Activated CD8-positive, alpha-beta memory T cell treated with anti-CD3 and anti-CD28 coated beads, Interleukin-2, amount 50 U/mL, for 24 hours (primary cell): Measurements from ENCODE around the gene IRGQ.
A peak's percentile ranks its signal among the peaks of the same experiment; 100 is the strongest.
"Not testable (repeated sequence)": the region's sequence is repeated elsewhere in the genome, so short reads cannot be mapped to it uniquely, and the experiment has no call there.

ENCODE experiments used
- DNase-seq: peaks from one replicate; pipeline ENCODE4 v3.0.0-alpha.2; 2020; ENCODE audit errors: extremely low read depth

IRGQ gene

DNA sequence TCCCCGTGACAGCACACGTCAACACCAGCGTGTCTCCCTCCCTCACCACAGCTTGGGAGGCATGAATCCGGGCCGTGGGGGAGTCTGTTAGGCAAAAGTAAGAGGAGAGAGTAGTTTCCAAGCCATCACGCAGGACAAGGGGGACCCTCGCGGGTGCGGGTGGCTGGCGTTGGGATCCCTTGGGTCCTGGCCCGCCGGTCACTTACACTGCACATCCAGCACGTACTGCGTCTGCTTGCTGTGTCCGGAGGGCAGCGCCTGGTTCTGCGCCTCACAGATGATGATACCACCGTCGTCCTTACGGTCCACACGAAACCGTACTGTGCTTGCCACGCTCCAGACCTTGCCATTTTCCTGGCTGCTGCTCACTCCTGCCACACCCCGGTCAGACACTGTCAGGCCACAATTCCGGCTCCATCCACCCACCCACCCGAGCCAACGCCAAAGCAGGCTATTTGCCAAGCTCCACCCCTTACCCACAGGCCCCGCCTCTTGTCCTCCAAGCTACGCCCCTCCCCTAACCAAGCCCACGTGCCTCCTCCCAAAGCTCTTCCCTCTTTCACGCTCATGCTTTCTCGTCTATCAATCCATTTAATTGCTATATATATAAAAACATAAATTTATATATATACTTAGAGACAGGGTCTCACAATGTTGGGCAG is 30.1 kb upstream of the IRGQ start:
- no peak for DNase-seq

DNA sequence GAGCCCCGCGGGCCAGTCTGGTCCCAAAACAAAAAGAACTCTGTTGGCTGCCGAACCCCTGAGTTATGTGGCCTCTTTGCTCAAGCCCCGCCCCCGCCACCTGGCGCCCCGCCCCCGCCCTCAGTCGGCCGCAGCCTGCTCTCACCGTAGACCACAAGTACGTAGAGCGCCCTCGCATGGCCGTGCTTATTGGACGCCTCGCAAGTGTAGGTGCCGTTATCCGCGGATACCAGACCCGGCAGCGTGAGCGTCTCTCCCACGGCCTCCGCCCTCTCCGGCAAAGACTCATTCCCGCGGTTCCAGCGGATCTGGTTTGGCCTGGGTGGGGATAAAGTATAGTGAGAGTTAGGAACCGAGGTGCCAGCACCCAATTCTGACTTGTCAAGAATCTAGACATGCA is 29.0 kb upstream of the IRGQ start:
- DNase-seq: peak; percentile 60

DNA sequence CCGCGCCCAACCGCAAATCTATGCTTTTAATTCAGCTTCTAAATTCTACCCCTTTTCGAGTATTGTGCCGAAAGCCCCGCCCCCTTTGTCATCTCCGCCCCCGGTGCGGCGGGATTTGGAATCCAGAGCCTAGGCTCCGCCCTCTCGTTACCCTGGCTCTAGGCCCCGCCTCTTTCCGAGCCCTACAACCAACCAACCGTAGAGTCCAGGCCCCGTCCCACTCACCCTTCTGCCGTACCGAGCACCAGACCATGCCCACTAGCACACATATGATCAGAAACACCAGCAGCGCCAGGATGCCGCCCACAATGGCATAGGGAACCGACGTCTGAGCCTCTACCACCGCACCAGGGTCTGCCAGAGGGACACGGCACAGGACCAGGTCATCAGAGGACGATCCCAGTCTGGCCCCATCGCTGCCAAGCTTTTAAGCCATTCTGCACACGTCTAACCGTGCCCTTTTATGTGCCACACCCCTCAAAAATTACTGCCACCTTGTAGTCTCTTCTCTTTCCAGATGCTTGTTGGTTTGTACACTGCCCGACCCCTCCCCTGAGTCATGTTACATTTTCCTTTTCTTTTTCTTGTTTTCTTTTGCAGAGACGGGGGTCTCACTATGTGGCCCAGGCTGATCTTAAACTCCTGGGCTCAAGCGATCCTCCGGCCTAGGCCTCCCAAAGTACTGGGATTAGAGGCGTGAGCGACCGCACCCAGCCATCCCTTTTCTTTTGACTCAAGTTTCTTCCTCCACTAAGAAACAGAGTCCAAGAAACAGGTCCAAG is 28.1 kb upstream of the IRGQ start:
- DNase-seq: no peak

DNA sequence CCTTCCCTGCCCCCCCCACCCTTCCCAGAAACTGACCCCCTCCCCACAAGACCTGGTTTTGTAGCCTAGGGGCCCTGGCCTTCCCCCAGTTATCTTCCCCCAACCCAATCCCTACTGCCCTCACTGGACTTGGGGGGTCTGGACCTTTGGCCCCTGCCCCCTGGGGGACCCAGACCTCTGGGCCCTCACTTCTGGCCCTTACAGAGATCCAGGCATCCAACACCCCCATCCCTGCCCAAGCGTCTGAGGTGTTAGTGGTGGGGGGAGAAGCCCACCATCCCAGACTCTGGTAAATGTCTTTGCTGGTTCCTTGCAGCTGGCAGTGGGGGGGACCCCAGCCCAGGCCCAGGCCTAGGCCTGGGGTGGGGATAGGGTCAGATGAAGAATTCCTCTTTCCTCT is 27.0 kb upstream of the IRGQ start:
- no peak for DNase-seq

DNA sequence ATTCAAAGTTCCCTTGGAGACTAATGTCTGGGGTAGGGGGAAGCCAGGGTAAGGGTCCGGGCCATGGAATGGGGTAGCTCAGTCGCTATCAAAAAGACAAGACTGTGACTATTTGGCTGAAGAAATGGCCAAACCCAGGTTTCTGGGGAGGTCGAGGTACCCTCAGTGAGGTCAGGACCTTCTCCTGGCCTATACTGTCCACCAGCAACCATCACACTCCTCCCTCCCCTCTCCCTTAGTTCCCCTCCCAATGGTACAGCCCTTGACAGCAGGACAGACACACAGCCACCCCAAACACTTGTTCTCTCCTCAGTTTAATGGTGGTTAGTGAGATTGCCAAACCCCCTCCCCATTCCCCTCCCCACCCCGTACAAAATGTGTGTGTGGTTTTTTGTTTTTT is 26.1 kb upstream of the IRGQ start:
- DNase-seq: no peak

DNA sequence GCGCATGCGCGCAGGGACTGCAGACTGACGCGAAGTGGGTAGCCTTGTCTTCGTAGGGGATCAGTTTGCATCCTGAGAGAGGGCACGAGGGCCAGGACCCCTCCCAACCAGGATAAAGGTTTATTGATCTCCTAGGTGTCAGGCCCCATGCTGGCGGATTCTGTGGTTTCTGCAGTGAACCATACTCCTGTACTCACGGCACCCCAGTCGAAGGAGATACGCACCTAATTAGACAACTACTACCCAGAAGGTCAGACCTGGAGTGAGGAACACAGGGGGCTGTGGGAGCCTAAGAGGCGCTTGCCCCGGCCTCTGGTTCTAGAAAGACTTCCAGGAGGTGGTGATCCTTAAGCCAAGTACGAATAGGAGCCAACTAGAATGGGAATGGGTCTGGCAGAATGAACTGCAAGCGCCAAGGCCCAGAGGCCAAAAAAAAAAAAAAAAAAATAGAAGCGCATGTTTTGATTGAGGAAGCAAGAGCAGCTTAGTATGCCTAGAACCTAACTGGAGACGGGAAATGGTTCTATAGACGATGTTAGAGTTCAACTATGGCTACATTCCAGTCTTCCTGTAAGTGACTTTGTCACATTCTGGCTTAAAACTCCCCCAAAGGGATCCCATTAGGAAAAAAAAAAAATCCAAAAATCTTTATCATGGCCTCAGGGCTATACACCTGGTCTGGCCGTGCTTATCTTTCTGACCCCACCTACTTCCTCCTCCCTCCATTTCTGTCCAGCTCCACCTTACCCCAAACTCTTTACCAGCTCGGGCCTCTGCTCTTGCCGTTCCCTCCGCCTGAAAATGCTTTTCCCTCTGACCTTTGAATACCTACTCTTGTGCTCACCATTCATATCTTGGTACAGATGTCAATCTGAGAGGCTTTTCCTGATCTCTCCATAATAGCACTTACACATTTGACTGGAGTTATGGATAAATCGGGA is 24.4 kb upstream of the IRGQ start:
- no peak for DNase-seq

DNA sequence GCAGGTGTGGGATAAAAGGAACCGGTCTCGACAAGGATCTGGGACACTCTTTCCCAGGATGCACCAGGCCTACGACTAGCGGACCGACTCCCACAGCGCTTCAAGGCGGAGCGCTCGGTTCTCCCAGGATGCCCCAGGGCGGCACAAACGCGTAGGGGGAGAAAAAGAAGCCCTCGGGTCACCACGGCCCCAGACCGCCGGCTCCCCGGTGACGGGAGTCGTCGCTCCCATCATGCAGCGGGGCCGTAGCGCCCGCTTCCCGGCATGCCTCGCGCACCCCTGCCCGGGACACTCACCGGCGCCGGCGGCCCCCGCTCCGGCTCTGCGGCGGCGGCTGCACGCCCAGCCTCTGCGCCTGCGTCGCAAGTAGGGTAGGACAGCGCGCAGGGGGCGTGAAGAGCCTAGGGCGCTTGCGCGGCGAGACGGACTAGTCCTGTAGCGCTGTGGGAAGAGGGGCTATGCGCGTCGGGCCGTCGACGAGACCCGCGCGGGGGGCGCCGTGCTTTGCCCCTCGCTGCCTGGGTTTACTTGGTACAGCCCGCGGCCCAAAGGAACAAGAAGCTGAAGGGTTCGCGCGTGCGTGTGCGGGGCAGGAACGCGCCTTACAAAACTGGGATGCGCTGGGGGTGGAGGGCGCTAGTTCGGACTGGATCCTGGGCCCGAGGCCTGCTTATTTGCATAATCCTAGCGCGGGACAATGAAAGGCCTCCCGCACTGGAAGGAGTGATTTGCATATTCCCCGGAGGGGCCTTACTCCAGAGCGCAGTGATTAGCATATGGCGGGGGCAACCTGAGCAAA is 23.5 kb upstream of the IRGQ start, which contains the start of gene ZNF428:
Gene ZNF428, minus strand, starts transcription at position 368 of the 799 bp plus-strand sequence. CDS start 5,325 bp downstream, outside the sequence.
- DNase-seq: peak; percentile 78

DNA sequence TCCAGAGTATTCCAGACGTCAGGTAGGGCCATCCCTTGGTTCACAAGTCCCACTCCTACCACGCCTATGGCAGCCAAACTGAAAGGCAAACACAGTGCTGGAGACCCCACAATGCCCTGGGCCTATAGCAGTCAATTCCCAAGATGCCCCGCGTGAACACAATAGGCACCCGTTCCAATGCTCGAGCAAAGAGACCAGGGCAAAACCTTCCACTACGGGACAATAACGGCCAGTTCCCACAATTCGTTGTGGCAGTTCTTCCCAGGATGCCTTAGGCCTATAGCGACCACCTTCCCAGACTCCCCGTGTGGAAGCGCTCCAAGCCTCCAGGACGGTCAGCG is 23.0 kb upstream of the IRGQ start:
- no peak for DNase-seq

DNA sequence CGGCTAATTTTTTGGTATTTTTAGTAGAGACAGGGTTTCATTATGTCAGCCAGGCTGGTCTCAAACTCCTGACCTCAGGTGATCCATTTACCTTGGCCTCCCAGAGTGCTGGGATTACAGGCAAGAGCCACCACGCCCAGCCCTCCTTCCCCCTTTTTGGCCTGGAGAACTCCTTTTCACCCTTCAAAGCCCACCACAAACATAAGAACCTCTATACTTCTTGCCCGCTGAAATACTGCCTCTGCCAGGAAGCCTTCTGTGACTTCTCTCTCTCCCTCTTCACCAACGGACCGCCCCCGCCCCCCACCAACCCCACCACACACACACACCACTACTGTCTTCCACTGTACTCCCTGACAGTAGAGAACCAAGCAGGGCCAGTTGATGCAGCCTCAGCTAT is 21.0 kb upstream of the IRGQ start:
- no peak for DNase-seq

DNA sequence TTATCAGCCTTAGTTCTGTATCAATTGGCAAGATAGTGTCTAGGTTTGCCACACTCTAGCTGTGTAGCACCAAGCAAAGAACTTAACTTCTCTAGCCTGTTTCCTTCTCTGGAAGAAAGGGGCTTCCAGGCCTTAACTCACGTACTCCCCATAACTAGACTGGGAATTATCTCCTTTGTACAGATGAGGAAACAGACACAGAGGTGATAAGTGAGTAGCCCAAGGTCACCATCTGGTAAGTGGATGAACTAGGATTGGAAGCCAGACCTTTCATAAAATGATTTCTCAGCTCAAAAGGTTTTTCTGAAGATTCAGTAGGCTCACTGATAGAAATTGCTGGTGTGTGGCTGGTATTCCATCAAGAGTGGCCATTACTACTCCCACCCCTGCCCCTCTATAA is 20.4 kb upstream of the IRGQ start:
- DNase-seq: no peak

DNA sequence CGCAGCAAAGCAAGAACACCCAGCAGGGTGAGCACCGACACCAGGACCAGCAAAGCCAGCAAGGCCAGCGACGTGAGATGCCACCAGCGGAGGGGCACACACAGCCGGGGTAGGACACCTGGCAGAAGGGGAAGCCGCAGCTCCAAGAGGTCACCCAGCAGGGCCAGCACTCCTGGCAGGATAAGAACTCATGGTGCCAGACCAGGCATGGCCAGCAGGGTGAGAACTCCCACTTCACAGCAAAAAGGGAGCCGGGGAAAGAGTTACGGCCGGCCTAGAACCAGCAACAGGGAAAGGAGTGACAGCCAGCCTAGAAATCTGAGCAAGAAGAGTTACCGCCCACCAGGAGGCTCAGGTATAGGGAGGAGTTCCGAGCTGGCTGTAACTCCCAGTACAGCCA is 16.4 kb upstream of the IRGQ start:
- DNase-seq: no peak

DNA sequence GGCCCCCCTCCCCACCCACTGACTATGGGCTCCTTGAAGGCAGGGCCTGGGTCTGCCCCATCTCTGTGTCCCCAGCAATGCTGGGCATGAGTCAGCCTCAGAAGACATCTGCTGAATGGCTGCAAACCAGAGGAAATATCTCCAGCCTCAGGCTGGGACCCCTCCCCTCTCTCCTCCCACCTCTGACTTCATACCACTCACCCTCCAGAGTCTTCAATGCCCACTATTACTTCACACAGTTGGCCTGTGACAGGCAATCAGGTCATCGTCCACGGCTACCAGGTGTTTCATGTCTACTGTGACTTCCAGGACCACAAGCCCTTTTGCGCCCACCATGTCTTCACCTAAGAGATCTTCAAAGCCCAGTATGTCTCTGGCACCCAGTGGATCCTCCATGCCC is 15.9 kb upstream of the IRGQ start, which contains the start of gene SRRM5:
Gene SRRM5, plus strand, starts transcription at position 301 of the 400 bp plus-strand sequence. Its CDS starts 34 bp downstream, at position 335.
- no peak for DNase-seq

DNA sequence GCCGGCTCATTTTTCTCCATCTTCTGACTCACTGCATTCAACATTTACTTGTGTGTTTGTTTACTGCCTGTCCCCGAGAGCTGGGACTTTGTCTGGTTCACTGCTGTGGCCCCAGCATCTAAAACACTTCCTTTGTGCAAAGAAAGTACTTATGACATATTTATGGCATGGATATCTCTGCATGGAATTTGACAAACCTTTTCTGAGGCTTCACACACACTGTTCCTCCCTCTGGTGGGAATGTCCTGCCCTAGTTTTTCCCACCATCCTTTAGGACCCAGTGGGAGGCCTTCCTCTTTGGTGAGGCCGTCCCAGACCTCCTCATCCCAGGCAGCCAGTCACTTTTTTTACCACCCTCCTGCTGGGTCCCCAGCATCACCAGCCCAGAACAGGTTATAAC is 14.6 kb upstream of the IRGQ start:
- no peak for DNase-seq

DNA sequence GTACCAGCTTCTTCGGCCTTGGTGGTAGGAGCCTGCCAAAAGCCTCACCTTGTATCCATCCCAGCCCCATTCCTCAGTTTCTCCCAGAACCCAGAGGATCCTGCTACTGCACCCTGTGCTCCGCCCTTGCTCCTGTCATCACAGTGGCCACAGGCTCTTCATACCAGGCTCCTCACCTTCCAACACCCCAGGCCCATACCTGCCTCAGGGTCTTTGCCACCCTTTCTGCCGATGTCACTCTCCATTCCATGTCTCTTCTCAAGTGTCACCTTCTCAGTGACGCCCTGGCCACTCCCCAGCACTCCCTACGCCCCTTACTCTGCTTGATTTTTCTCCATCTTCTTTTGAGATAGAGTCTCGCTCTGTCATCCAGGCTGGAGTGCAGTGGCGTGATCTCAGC is 13.9 kb upstream of the IRGQ start:
- no peak for DNase-seq

DNA sequence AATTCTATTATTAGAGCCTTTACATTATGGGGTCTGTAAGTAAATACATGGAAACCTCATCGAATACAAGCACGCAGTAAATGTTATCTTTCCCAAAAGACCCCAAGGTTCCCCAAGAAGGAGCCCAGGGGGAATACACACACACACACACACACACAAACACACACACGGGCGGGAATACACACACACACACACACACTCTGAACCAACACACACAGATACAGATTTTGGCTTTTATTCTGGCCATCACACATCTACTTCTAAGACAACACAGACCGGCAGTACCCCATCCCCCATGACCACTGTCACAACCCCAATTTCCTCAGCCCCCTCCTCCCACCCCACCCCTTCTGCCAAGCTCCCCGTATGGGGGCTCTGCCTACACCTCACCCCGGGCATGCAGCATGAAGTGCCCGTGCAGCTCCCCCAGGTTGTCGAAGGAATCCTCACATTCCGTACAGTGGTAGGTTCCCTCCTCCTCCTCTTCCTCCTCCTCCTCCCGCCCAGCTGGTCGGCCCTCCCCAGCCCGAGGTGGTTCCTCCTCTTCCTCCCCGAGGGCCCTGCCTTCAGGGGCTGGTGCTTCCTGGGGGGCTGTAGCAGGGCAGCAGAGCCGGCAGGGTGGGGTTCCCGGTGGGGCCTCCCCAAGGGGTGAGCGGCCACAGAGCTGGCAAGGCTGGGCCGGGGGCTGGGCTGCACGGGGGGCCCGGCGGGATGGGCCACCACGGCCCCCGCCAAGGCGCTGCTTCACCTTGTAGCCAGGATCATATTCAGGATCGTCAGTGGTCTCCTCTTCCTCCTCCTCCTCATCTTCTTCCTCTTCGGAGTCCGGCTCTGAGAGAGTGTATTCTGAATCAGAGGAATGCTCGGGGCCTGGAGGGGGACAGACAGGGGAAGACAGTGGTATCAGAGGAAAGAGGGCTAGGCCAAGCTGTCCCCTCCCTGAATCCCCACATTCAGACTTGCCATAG is 11.6 kb upstream of the IRGQ start:
- no peak for DNase-seq

DNA sequence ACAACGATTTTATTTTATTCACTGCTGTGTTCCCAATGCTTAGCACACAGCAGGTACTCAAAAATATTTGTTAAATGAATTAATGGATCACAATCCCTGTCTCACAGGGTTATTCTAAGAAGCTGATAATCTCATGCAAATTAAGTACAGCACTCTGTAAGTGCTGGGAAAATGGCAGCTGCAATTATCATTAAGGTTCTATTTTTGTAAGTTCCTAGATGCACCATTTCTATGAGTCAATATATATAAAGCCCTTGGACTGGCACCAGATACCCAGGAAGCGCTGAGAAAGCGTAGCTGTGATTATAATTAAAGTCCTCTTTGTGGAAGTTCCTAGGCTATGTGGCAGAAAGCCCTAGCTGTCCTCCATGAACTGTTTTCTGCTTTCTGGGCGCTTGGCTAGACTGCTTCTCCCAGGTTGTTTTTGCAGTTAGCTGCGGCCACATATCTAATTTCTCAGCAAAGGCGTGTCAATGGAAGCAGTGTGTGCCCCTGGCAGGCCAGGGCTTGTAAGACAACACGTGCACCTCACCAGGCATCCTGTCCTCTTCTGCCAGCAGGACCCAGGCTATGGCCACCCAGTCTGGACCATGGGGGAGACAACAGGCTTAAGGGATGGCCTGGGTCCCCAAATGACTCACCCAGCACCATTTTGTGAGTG is 10.8 kb upstream of the IRGQ start:
- no peak for DNase-seq

DNA sequence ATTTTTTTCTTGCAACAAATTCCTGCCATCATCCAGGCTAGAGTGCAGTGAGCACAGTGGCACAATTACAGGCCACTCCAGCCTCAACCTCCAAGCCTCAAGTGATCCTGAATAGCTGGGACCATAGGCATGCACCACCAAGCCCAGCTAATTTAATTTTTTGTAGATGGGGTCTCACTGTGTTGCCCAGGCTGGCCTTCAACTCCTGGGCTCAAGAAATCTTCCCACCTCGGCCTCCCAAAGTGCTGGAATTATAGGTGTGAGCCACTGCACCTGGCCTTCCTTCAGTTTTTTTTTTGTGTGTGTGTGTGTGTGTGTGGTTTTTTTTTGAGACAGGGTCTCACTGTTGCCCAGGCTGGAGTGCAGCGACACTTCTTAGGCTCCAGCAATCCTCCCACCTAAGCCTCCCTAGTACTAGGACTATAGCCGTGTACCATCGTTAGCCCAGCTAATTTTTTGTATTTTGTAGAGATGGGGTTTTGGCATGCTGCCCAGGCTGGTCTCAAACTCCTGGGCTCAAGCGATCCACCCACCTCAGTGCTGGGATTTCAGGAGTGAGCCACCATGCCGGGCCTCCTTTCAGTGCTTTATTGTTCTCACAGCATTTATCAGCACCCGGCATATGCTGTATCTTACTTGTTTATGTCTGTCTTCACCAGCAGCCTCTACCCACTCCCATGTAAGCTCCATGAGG is 10.1 kb upstream of the IRGQ start:
- no peak for DNase-seq

DNA sequence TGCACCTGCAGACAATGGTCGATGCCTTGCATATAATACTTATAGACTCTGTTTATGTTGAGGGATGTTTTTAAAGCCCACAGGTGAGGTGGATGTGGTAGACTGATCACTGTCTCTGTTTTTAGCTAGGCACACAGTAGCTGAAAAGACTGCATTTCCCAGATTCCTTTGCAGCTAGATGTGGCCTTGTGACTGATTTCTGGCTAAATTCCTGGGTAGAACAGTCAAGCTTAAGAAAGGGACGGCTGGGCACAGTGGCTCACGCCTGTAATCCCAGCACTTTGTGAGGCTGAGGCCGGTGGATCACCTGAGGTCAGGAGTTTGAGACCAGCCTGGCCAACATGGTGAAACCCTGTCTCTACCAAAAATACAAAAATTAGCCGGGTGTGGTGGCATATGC is 4.4 kb upstream of the IRGQ start:
- DNase-seq: not testable (repeated sequence)

DNA sequence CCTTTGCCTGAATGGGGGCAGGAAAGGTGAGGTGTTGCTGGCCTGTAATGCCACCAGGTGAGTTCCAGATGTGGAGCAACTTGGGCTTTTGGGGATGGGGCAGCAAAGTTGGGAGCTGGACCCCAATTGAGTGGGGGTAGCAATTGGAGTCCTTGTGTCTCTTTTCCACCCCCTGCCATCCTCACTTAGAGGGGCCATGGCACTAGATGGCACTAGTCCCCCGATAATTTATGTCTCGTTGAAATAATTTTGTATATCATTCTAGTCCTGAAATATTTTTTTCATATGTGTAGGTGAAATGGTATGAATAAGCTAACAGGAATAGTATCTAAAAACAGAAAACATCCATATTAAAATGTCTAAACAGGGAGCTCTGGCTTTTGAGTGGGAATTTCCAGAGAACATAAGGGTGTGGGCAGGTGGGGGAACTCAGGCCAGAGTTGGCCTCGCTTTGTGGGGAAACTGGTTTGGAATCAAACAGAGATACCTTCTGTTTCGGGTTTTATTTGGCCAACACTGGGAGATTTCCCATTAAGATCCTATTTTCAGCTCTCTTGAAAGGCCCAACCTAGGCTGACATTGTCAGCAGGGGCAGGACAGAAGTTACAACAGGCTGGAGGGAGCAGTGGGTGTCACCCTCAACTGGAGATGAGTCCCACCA is 3.8 kb upstream of the IRGQ start:
- no peak for DNase-seq
